Thymus (tissue), 11 donors: ENCODE data around the gene NTRK3. TPM values are rescaled to one million over a fixed set of nuclear protein-coding genes. Genes with fewer than 3 reads are reported as not detected.

Source experiments
- DNase-seq, 9 donors: peaks; one replicate each; pipeline ENCODE4 v3.0.0-alpha.2; 2013; ENCODE audit warnings: low spot score in 9 of 9, low read depth in 6 of 9, missing footprints in 1 of 9
- H3K27ac ChIP-seq, 2 donors: one replicate each; pipeline ENCODE4 v1.5.1; 2013; ENCODE audit warnings: control low read depth in 1 of 2, low read depth in 1 of 2, low read length in 1 of 2, mild to moderate bottlenecking in 1 of 2, moderate library complexity in 1 of 2
- H3K27me3 ChIP-seq, 2 donors: one replicate each; pipeline ENCODE4 v1.5.1; 2013; ENCODE audit warnings: low read length in 1 of 2; ENCODE audit not compliant: control insufficient read depth in 2 of 2, insufficient read depth in 1 of 2
- H3K36me3 ChIP-seq, 2 donors: one replicate each; pipeline ENCODE4 v1.5.1; 2013; ENCODE audit warnings: low read length in 1 of 2, mild to moderate bottlenecking in 1 of 2, moderate library complexity in 1 of 2; ENCODE audit not compliant: control insufficient read depth in 2 of 2, insufficient read depth in 2 of 2
- H3K4me1 ChIP-seq, 2 donors: one replicate each; pipeline ENCODE4 v1.5.1; 2013; ENCODE audit warnings: low read length in 2 of 2; ENCODE audit not compliant: control insufficient read depth in 2 of 2, insufficient read depth in 2 of 2
- H3K4me3 ChIP-seq, 2 donors: one replicate each; pipeline ENCODE4 v1.5.1; 2013; ENCODE audit warnings: low read length in 2 of 2, control low read depth in 1 of 2, mild to moderate bottlenecking in 1 of 2
- H3K9me3 ChIP-seq, 2 donors: one replicate each; pipeline ENCODE4 v1.5.1; 2013; ENCODE audit warnings: low read length in 1 of 2, mild to moderate bottlenecking in 1 of 2; ENCODE audit not compliant: control insufficient read depth in 2 of 2, insufficient read depth in 1 of 2
- WGBS: extraction: QIAGEN DNeasy Blood & Tissue Kit; methylation state at CpG from one replicate; pipeline ENCODE4 v1.1.7; 2013; 5-methylcytosine and 5-hydroxymethylcytosine counted together
- polyA plus RNA-seq: library from polyadenylated mRNA; stranded (reverse); fragments of 200-250 nt; gene quantifications from one replicate; pipeline ENCODE4 v1.2.3, GENCODE V29; 2013
- total RNA-seq: library from RNA; stranded (reverse); fragments of 120-200 nt; gene quantifications from one replicate; pipeline ENCODE4 v1.2.4, GENCODE V29; 2013
- donor health status: healthy.

Gene NTRK3
- total and polyA plus RNA-seq, 2 donors: 0.57 to 5.8 TPM

DNA sequence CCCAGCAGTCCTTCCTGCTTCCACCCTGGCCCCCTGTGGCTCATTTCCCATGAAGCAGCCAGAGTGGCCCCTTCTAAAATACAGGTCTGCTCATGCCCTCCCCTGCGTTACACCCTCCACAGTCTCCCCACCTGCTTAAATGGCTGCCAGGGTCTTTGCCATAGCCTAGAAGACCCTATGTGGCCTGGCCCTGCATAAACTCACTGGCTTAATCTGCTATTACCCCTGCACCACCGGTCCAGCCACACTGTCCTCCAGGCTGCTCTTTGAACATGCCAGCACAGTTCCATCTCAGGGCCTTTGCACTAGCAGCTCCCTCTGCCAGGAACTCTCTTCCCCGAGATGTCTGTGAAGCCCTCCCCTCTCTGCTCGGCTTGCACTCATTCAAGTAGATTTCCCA lies 166.8 kb downstream of the NTRK3 start:
- Histone ChIP-seq H3K36me3 (no peaks in the 10 kb centered on the region), H3K9me3 (no peaks in the 10 kb centered on the region), H3K27me3 (no peaks in the 10 kb centered on the region), H3K27ac (no peak overlapping the region), H3K4me1 (no peaks in the 10 kb centered on the region), H3K4me3 (no peak overlapping the region)
- no peak for DNase-seq
- 89% methylated on average over 4 of the region's 4 CpGs for WGBS

DNA sequence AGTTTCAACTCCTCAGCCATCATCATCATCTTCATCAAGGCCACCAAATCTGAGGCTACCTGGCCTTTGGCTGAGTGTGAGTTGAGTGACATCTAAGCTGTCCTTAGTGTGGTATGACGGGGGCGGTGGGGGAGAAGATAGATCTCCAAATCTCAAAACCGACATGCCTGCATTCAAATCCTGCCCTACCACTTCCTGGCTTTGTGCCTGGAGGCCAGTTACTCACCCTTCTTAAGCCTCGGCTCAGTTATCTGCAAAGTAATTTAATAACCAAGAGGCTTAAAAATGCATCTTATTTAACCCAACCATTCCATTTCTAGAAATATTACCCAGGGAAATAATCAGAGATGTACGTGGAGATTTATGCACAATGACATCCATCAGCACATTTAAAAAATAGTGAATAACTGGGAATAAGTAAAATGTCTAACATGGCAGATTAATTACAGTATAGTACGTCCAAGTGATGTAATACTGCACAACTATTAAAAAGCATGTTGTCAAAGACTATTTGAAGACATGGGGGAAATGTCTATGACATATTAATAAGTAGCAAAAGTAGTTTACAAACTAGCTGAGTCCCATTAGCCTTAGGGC lies 167.4 kb downstream of the NTRK3 start:
- no peak overlapping the region for H3K27ac ChIP-seq
- WGBS: 51% methylated on average over 6 of the region's 6 CpGs
- H3K36me3 ChIP-seq: no peaks in the 10 kb centered on the region
- no peak for DNase-seq
- no peaks in the 10 kb centered on the region for H3K4me1 ChIP-seq
- no peaks in the 10 kb centered on the region for H3K27me3 ChIP-seq
- no peaks in the 10 kb centered on the region for H3K9me3 ChIP-seq
- no peak overlapping the region for H3K4me3 ChIP-seq

DNA sequence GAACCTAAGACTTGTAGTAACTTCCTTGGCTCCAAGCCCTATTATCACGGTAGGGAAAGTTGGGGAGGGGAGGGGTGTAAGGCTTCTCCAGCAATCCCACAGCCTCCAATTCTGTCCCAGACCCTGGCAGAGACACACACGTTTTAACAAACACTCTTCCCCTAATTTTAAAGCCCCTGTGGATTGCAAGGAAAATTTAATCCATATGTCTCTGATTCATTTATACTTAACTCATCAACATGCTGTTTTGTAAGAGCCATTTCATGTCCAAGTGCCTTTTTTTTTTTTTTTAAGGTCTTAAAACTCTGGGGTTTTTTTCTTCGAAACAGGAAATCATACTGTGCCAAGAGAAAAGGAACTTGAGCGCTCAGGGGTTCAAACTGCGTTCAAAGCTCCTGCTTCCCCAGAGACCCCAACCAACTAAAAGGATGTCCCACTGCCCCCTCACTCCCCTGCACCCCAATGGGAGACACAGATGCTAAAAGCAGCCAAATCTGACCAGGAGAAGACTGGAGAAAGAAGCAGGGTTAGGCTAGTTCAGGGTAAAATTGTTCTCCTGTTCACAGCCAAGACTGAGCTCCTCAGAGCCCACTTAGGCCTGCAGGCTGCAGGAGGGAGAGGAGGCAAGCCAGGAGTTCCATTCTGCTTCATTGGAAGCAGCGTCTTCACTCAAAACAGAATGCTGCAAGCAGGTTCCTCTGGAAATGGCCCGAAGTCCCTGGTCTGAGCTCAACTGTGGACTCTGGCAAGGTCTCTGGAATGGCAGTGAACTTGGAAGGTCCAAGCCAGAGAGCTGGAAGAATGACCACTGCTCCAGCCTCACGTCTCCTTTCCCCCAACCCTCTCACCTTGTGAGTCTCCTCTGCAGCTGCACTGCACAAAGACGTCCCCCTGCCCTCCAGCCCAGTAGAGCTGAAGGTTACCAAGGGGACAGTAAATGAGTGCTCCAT lies 172.5 kb downstream of the NTRK3 start:
- DNase-seq: no peak
- H3K4me3 ChIP-seq: no peak overlapping the region
- no peaks in the 10 kb centered on the region for H3K27me3 ChIP-seq
- H3K9me3 ChIP-seq: no peaks in the 10 kb centered on the region
- H3K36me3 ChIP-seq: no peaks in the 10 kb centered on the region
- no peak overlapping the region for H3K27ac ChIP-seq
- WGBS: 46% methylated on average over 9 of the region's 9 CpGs
- no peaks in the 10 kb centered on the region for H3K4me1 ChIP-seq

DNA sequence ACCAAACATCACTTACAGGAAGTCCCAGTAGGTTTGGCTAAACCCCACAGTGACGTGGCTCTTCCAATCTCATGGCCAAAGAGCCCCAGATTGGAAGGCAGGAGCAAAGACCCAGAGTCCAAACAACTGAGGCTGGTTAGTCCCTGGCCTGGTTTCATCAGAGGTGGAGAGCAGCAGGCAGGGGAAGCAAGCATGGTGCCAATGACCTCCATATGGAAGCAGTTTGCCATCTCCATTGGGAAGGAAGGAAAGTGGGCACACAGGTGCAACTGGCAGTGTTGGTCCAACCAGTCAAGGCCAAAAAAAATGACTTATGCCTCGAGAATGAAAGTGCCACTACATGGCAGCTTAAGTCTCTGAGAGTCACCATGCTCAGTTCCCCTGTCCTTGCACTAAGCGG lies 175.9 kb downstream of the NTRK3 start:
- H3K27me3 ChIP-seq: no peaks in the 10 kb centered on the region
- no peaks in the 10 kb centered on the region for H3K4me1 ChIP-seq
- H3K4me3 ChIP-seq: no peak overlapping the region
- no peak overlapping the region for H3K27ac ChIP-seq
- DNase-seq: no peak
- no peaks in the 10 kb centered on the region for H3K36me3 ChIP-seq
- 84% methylated on average over 3 of the region's 3 CpGs for WGBS
- H3K9me3 ChIP-seq: peaks cover 0 to 1% of the 10 kb centered on the region in 2 donors

DNA sequence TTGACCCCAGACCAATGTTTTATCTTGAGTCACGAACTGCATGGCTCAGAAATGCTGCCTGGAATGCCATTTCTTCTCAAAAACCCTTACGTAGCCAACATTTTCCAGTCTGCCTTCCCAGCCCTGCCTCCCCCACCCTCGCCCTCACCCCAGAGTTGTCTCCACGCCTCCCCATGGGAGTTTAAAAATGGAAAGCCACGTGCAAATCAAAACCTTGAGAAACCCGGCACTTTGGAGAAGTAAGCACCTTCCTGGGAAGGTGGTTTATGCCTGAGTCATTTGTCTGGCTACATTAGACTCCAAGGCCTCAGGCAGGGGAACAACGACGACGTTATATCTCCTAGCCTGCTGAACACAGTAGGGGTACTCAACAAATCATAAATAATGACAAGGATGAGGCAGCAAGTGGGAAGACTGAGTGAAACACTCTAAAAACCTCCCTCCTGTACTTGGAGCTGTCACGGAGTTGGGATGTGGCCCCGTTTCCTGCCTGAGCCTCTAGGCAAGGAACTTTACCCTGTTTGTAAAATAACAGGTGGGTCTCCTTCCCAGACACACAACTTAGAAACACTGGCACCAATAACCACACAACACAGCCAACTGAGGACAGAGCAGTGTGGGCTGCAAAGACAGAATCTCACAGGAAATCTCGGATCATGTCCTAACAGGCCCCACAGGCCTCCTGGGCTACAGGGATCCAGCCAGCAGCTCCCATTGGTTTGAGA lies 179.1 kb downstream of the NTRK3 start:
- peaks cover 0 to 1% of the 10 kb centered on the region in 2 donors for H3K9me3 ChIP-seq
- no peaks in the 10 kb centered on the region for H3K4me1 ChIP-seq
- WGBS: 76% methylated on average over 12 of the region's 12 CpGs
- no peaks in the 10 kb centered on the region for H3K27me3 ChIP-seq
- H3K27ac ChIP-seq: no peak overlapping the region
- H3K36me3 ChIP-seq: no peaks in the 10 kb centered on the region
- no peak overlapping the region for H3K4me3 ChIP-seq
- no peak for DNase-seq

DNA sequence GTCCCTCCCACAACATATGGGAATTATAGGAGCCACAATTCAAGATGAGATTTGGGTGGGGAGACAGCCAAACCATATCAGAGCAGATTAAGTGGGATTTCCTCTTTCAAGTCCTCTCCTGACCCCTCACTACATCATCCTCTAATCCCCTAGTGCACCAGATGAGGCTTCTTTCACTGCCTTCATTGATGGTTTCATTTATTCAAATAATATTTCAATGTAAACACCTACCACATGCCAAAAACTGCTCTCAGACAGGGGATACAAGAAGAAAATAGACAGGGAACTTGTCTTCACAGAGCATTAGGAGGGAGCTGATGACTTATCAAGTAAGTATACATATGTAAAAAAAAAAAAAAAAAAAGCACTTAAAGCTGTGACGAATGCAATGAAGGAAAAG lies 180.2 kb downstream of the NTRK3 start:
- Histone ChIP-seq H3K4me3 (no peak overlapping the region), H3K4me1 (no peaks in the 10 kb centered on the region), H3K9me3 (peaks cover 0 to 1% of the 10 kb centered on the region in 2 donors), H3K27ac (no peak overlapping the region), H3K27me3 (no peaks in the 10 kb centered on the region), H3K36me3 (no peaks in the 10 kb centered on the region)
- WGBS: 97% methylated on average over 1 of the region's 1 CpG
- DNase-seq: no peak

DNA sequence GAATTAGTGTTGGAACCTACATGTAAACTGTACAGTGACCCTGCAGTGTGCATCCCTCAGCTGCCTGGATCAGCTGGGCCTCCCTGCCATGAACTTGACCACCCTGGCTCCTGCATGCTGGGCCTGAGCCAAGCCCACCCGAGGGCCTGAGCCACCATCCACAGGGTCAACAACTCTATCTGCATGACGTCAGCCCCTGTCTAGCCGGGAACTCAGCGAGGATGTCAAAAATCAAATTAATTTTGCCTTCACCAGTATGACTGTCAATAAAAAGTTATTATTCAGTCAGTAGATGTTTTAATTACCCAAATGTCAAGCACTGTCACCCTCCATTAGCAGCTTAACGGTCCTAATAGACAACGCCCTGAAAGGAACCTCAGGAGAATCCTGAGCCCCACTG lies 181.4 kb downstream of the NTRK3 start:
- 90% methylated on average over 6 of the region's 6 CpGs for WGBS
- DNase-seq: no peak
- no peak overlapping the region for H3K27ac ChIP-seq
- peaks cover 0 to 1% of the 10 kb centered on the region in 2 donors for H3K9me3 ChIP-seq
- H3K4me3 ChIP-seq: no peak overlapping the region
- H3K36me3 ChIP-seq: no peaks in the 10 kb centered on the region
- no peaks in the 10 kb centered on the region for H3K4me1 ChIP-seq
- H3K27me3 ChIP-seq: no peaks in the 10 kb centered on the region

DNA sequence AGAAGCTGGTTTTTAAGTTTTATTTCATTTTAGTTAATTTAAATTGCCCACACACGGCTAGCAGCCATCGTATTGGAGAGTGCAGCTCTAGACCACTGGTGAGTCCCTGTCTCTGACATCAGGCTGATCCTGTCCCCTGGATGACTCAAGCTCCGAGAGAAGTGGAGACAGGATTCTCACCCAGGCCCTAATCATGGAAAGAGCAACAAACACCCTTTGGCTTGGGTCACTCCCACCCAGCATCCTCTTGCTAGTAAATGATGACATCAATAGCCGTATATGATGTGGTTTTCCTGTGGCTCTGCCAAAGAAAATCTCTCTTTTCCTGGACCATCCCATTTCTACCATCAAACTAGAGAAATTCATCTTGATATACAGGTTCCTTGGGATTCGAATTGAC lies 182.2 kb downstream of the NTRK3 start:
- Histone ChIP-seq H3K36me3 (no peaks in the 10 kb centered on the region), H3K27me3 (no peaks in the 10 kb centered on the region), H3K4me3 (no peak overlapping the region), H3K4me1 (no peaks in the 10 kb centered on the region), H3K9me3 (peaks cover 0 to 1% of the 10 kb centered on the region in 2 donors), H3K27ac (no peak overlapping the region)
- WGBS: 83% methylated on average over 5 of the region's 5 CpGs
- no peak for DNase-seq

DNA sequence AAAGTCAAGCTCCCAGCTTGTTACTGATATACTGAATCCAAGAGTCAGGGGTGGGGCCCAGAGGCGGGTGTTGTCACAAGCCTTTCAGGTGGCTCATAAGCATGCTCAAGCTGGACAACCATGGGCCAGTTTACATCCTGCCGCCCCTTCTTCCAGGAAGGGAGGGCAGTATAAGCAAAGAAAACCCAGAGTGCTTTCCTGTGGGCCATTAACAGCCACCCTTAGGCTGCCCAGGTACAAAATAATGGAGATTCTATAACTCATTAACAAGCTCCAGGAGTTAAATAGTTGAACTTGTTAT lies 183.2 kb downstream of the NTRK3 start:
- WGBS: 76% methylated on average over 2 of the region's 2 CpGs
- Histone ChIP-seq H3K9me3 (no peaks in the 10 kb centered on the region), H3K4me3 (no peak overlapping the region), H3K27ac (no peak overlapping the region), H3K27me3 (no peaks in the 10 kb centered on the region), H3K4me1 (no peaks in the 10 kb centered on the region), H3K36me3 (no peaks in the 10 kb centered on the region)
- no peak for DNase-seq
